ENCODE measurements around the gene COL4A1.

COL4A1 gene

DNA sequence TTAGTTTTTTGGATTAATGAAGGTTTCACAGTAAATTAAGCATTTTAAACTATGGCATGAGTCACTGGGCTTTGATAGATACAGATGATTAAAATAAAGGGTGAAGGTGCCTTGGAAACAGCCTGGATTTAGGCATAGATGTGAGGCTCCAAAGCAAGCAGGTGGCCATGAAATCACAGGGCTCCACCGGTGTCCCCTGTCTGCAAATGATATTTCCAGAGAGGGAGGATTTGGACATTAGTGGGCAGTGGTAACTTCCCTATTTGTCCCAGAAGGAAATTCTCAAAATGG, 127.2 kb downstream of the COL4A1 start:
- no peaks in the 10 kb centered on the region for H4K20me1 ChIP-seq (ENCODE audit: insufficient read depth, low read length, poor library complexity, severe bottlenecking)
- no peaks in the 10 kb centered on the region for H3K79me2 ChIP-seq (ENCODE audit: insufficient read depth, low read length)
- TF ChIP-seq, protein P1, sequence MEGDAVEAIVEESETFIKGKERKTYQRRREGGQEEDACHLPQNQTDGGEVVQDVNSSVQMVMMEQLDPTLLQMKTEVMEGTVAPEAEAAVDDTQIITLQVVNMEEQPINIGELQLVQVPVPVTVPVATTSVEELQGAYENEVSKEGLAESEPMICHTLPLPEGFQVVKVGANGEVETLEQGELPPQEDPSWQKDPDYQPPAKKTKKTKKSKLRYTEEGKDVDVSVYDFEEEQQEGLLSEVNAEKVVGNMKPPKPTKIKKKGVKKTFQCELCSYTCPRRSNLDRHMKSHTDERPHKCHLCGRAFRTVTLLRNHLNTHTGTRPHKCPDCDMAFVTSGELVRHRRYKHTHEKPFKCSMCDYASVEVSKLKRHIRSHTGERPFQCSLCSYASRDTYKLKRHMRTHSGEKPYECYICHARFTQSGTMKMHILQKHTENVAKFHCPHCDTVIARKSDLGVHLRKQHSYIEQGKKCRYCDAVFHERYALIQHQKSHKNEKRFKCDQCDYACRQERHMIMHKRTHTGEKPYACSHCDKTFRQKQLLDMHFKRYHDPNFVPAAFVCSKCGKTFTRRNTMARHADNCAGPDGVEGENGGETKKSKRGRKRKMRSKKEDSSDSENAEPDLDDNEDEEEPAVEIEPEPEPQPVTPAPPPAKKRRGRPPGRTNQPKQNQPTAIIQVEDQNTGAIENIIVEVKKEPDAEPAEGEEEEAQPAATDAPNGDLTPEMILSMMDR (conservative IDR thresholded peaks at IDR 0.05; ENCODE audit: low read length) = no peak
- TF ChIP-seq EZH2phosphoT487 (IDR thresholded peaks at IDR 0.05; ENCODE audit: borderline replicate concordance) = no peak
- H3K9me2 ChIP-seq (replicated peaks; ENCODE audit: low read depth, low read length) = no peaks in the 10 kb centered on the region
- H3K36me3 ChIP-seq (ENCODE audit: insufficient read depth, low read length) = no peaks in the 10 kb centered on the region
- no peak overlapping the region for H2AFZ ChIP-seq (ENCODE audit: low read length)
- no peaks in the 10 kb centered on the region for H3F3A ChIP-seq (ENCODE audit: low read depth)
- peaks cover 3% of the 10 kb centered on the region; the same call in 1 of the 2 replicates for H3K9me3 ChIP-seq (ENCODE audit: insufficient read depth, low read depth, low read length)
- no peaks in the 10 kb centered on the region for H3K27me3 ChIP-seq (ENCODE audit: insufficient read depth, low read length, poor library complexity, severe bottlenecking)
- no peak overlapping the region for H3K4me2 ChIP-seq (ENCODE audit: low read depth, low read length, poor library complexity, severe bottlenecking)
- no peak overlapping the region for H3K4me3 ChIP-seq (ENCODE audit: low read length, poor library complexity, severe bottlenecking)
- H3K4me1 ChIP-seq (ENCODE audit: insufficient read depth, low read length, poor library complexity, severe bottlenecking) = no peaks in the 10 kb centered on the region
- H3K9ac ChIP-seq (ENCODE audit: low read depth, low read length, poor library complexity, severe bottlenecking) = no peak overlapping the region

DNA sequence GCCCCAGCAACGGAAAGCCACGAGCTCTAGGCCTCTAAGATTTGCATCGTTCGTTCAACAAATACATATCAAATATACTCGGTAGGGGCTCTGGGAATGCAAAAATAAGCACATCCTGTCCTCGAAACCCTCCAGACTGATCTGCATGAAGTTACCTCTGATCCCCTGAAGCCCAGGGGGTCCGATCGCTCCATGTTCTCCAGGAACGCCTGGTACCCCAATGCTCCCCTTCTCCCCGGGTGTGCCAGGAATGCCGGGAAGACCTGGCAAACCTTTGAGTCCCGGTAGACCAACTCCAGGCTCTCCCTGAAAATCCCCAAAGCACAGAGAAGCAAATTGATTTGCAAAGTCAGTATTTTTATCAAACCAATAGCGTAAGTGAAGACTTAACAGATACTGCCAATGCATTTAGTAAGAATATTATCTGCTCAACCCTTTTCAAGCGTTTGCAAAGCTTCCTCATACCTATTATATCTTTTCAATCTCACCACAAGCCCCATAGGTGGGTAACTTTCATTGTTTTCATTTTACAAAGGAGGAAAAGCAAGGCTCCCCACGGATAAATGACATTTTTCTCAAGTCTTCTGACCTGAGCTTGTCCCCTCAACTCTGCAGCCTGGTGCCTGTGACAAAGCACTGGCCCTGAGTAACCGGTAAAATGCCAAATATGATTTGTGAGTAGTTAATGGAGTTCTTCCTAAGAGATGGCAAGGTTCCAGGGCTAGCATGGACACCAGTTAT, 127.7 kb downstream of the COL4A1 start:
- Histone ChIP-seq H3K4me3 (ENCODE audit: low read length, poor library complexity, severe bottlenecking) (no peak overlapping the region), H3K27me3 (ENCODE audit: insufficient read depth, low read length, poor library complexity, severe bottlenecking) (no peaks in the 10 kb centered on the region), H3K4me2 (ENCODE audit: low read depth, low read length, poor library complexity, severe bottlenecking) (no peak overlapping the region), H3K9me2 (replicated peaks; ENCODE audit: low read depth, low read length) (no peaks in the 10 kb centered on the region), H3K9ac (ENCODE audit: low read depth, low read length, poor library complexity, severe bottlenecking) (no peak overlapping the region), H3K9me3 (ENCODE audit: insufficient read depth, low read depth, low read length) (peaks cover 5% of the 10 kb centered on the region; the same call in 1 of the 2 replicates), H3K79me2 (ENCODE audit: insufficient read depth, low read length) (no peaks in the 10 kb centered on the region), H3F3A (ENCODE audit: low read depth) (no peaks in the 10 kb centered on the region), H3K4me1 (ENCODE audit: insufficient read depth, low read length, poor library complexity, severe bottlenecking) (no peaks in the 10 kb centered on the region), H2AFZ (ENCODE audit: low read length) (no peak overlapping the region), H4K20me1 (ENCODE audit: insufficient read depth, low read length, poor library complexity, severe bottlenecking) (no peaks in the 10 kb centered on the region), H3K36me3 (ENCODE audit: insufficient read depth, low read length) (no peaks in the 10 kb centered on the region)
- TF ChIP-seq EZH2phosphoT487 (IDR thresholded peaks at IDR 0.05; ENCODE audit: borderline replicate concordance) = no peak
- TF ChIP-seq, protein P1 (conservative IDR thresholded peaks at IDR 0.05; ENCODE audit: low read length) = no peak

DNA sequence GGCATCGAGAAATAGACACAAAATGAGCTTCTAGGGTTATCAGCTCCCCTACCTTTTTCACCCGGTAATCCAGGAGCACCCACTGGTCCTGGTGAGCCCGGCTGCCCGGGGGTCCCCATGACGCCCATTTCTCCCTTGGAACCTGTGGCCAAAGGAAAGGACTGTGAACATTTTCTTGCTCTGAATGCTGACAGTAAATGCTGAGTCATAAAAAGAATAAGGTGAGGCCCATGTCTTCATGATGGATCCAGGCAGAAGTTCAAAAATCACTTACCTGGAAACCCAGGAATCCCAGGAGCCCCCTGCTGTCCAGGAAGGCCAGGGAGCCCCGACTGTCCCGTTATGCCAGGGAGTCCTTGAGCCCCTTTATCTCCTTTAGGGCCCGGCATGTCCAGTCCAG, 129.2 kb downstream of the COL4A1 start:
- no peaks in the 10 kb centered on the region for H3K27me3 ChIP-seq (ENCODE audit: insufficient read depth, low read length, poor library complexity, severe bottlenecking)
- H3K36me3 ChIP-seq (ENCODE audit: insufficient read depth, low read length) = no peaks in the 10 kb centered on the region
- H3F3A ChIP-seq (ENCODE audit: low read depth) = no peaks in the 10 kb centered on the region
- no peaks in the 10 kb centered on the region for H3K79me2 ChIP-seq (ENCODE audit: insufficient read depth, low read length)
- no peak overlapping the region for H3K4me3 ChIP-seq (ENCODE audit: low read length, poor library complexity, severe bottlenecking)
- no peak overlapping the region for H3K4me2 ChIP-seq (ENCODE audit: low read depth, low read length, poor library complexity, severe bottlenecking)
- H2AFZ ChIP-seq (ENCODE audit: low read length) = no peak overlapping the region
- H3K9me3 ChIP-seq (ENCODE audit: insufficient read depth, low read depth, low read length) = peaks cover 10% of the 10 kb centered on the region; the same call in 1 of the 2 replicates
- no peak for TF ChIP-seq EZH2phosphoT487 (IDR thresholded peaks at IDR 0.05; ENCODE audit: borderline replicate concordance)
- no peaks in the 10 kb centered on the region for H3K9me2 ChIP-seq (replicated peaks; ENCODE audit: low read depth, low read length)
- no peaks in the 10 kb centered on the region for H4K20me1 ChIP-seq (ENCODE audit: insufficient read depth, low read length, poor library complexity, severe bottlenecking)
- no peak overlapping the region for H3K9ac ChIP-seq (ENCODE audit: low read depth, low read length, poor library complexity, severe bottlenecking)
- no peaks in the 10 kb centered on the region for H3K4me1 ChIP-seq (ENCODE audit: insufficient read depth, low read length, poor library complexity, severe bottlenecking)

DNA sequence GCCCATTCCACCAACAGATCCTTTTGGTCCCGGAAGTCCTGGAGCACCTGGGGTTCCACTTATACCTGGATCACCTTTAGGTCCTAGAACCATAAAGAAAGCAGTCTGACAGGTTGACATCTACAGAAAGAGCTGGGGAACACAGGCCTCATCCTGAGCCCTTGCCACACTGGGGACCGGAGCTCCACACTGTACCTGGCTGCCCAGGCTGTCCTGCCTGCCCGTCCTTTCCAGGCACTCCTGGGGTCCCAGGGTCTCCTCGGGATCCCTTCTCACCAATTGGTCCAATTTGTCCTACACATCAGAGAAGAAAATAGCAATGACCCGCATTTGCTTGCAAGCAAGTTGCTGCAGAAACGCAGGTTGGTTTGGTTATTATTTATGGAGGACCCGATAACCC, 130.5 kb downstream of the COL4A1 start:
- Histone ChIP-seq H3K9ac (ENCODE audit: low read depth, low read length, poor library complexity, severe bottlenecking) (no peak overlapping the region), H3K4me2 (ENCODE audit: low read depth, low read length, poor library complexity, severe bottlenecking) (no peak overlapping the region), H3K9me2 (replicated peaks; ENCODE audit: low read depth, low read length) (no peaks in the 10 kb centered on the region), H3F3A (ENCODE audit: low read depth) (no peaks in the 10 kb centered on the region), H3K4me3 (ENCODE audit: low read length, poor library complexity, severe bottlenecking) (no peak overlapping the region), H3K9me3 (ENCODE audit: insufficient read depth, low read depth, low read length) (peaks cover 14% of the 10 kb centered on the region; the same call in 1 of the 2 replicates), H3K36me3 (ENCODE audit: insufficient read depth, low read length) (no peaks in the 10 kb centered on the region), H3K79me2 (ENCODE audit: insufficient read depth, low read length) (no peaks in the 10 kb centered on the region), H3K27me3 (ENCODE audit: insufficient read depth, low read length, poor library complexity, severe bottlenecking) (no peaks in the 10 kb centered on the region), H2AFZ (ENCODE audit: low read length) (no peak overlapping the region), H4K20me1 (ENCODE audit: insufficient read depth, low read length, poor library complexity, severe bottlenecking) (no peaks in the 10 kb centered on the region), H3K4me1 (ENCODE audit: insufficient read depth, low read length, poor library complexity, severe bottlenecking) (no peaks in the 10 kb centered on the region)
- TF ChIP-seq, protein P1 (conservative IDR thresholded peaks at IDR 0.05; ENCODE audit: low read length) = no peak
- no peak for TF ChIP-seq EZH2phosphoT487 (IDR thresholded peaks at IDR 0.05; ENCODE audit: borderline replicate concordance)

Measured in Loucy (cell line).